Urothelium cell line (cell line): ENCODE measurements around the gene MGRN1.
A peak's percentile ranks its signal among the peaks of the same experiment; 100 is the strongest.

Experiments used
- DNase-seq: peaks from one replicate; pipeline ENCODE4 v3.0.0; 2011; ENCODE audit warnings: low spot score, mixed read lengths
- FAIRE-seq: peaks from 2 replicates; lab custom pipeline; 2011; peaks lifted over from hg19 to GRCh38; lab: Jason Lieb, UNC

MGRN1 gene

GRCh38 chr16:4618645-4619418 is 5.8 kb upstream of the MGRN1 start:
- no peak for DNase-seq
- no peak for FAIRE-seq

GRCh38 chr16:4623593-4623992 is 1.0 kb upstream of the MGRN1 start:
- DNase-seq (no peak), FAIRE-seq (no peak)

DNA sequence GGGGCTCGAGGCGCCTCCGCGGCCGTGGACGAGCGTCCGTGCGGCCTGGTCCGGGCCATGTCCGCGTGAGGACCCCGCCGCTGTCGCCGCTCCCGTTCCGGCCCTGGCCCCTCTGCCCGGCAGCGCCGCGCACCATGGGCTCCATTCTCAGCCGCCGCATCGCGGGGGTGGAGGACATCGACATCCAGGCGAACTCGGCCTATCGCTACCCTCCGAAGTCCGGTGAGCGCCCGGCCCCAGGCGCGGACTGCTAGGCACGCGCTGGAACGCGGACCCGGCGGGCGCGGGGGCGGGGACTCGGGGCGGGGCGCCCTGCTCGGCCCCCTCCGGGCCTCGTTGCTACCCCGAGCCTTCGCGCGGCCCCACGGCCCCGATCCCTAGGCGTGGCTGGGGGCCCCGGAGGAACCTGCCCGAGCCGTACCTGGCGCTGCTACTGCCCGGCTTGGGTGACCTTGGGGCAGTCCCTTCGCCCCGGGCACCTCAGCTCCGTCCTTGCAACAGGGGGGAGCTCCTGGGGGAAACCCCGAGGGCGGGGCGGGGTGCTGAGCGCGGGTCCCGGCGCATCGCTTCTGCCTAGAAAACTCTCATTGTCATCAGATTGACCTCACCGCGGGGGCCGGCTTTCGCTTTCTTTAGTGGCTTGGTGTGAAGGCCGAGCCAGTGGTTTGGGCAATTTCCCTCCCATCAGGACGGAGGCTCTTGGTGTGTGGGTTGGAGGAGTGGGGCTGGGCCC is 367 bp downstream of the MGRN1 start:
- DNase-seq (peak; percentile 33), FAIRE-seq (peak; percentile 92)

- DNase-seq (no peak), FAIRE-seq (no peak)
These were observed 1.0 kb downstream of the MGRN1 start for GRCh38 chr16:4625560-4626159.

GRCh38 chr16:4626396-4626795 is 1.8 kb downstream of the MGRN1 start:
- DNase-seq (no peak), FAIRE-seq (no peak)

DNA sequence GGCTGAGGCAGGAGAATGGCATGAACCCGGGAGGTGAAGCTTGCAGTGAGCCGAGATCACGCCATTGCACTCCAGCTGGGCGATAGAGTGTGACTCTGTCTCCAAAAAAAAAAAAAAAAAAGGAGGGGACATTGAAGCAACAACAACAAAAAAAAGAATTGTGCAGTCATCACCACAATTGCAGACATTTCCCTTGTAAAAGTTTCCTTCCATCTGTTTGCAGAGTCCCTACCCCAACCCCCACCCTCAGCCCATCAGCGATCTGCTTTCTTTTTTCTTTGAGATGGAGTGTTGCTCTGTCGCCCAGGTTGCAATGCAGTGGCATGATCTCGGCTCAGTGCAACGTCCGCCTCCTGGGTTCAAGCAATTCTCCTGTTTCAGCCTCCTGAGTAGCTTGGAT is 3.7 kb downstream of the MGRN1 start:
- FAIRE-seq (no peak), DNase-seq (no peak)

DNA sequence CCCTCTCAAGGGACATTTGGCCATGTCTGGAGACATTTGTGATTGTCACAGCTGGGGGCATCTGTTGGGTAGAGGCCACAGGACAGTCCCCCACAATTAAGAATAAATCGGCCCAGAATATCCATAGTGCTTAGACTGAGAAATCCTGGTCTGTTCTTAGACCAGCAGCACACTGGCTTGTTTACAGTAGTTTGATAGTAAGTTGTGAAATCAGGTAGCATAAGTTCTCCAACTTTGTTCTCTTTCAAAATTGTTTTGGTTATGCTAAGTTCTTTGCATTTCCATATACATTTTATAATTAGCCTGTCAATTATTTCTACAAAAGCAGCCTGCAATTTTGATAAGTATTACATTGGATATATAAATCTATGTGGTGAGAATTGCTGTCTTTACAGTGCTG is 6.8 kb downstream of the MGRN1 start:
- no peak for FAIRE-seq
- DNase-seq: no peak

- FAIRE-seq: no peak
- DNase-seq: no peak
These were observed 9.4 kb downstream of the MGRN1 start for GRCh38 chr16:4633910-4634635.

DNA sequence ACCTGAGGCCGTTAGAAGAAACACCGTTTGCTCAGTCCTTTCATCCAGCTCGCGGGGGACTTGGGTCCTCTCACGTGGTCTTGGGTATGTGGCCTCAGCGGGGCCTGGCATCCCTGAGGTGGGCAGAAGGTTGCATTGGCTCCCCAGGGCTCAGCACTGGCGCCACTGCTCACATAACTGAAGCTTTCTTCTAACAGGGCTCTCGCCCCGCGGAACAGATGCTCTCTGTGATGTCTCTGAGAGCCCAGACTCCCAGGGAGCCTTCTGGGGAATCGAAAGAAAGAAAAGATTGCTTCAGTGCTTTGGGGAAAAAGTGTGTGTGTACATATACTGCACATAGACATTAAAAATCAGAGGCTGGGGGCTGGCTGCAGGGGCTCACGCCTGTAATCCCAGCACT is 10.1 kb downstream of the MGRN1 start:
- DNase-seq (no peak), FAIRE-seq (no peak)

DNA sequence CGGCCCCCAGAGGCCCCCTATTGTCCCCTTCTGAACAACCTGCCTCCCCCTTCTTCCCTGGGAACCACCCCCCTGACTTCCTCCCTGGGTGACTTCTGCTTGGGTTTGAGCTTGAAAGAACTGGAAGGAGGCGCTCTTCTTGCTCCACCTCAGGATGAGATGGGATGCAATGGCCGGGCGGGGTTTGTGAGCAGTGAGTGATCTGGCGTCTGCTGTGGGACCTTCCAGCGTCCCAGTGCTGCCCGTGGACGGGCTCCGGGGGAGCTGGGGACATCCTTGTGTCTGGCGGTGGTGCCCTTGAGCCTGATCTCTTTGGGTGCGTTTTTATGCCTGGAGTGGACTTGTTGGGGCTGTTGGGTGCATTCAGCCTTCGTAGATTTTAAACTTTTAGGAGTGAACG is 11.6 kb downstream of the MGRN1 start:
- no peak for DNase-seq
- FAIRE-seq: peak; percentile 20

GRCh38 chr16:4637501-4638166 is 13.0 kb downstream of the MGRN1 start:
- DNase-seq: no peak
- no peak for FAIRE-seq

DNA sequence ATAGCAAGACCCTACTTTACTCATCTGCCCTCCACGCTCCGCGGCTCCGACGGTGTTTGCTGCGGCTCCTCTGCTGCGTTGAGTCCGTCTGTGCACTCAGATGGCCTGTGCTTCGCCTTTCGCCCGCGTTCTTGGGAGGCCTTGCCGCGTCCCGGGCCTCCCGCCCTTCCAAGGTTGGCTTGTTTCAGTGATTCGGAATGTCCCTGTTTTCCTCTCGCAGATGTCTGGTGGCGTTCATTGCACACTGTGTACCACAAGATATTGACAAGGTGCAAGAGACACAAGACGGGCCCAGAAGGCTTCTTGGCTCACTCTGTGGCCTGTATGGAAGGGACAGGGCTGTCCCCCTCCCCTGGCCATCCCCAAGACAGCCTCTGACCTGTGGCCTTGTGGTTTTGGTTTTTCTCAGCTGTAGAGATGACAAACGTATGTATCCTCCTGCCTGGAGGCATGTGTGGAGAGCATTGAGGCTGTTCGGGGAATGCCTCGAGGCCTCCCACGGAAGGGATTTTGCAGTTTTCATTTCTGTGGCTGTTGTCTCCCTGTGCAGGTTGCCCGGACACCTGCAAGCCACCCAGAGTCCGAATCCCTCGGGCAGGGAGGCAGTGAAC is 15.4 kb downstream of the MGRN1 start:
- FAIRE-seq: no peak
- no peak for DNase-seq

- DNase-seq (no peak), FAIRE-seq (no peak)
These were observed 16.1 kb downstream of the MGRN1 start for GRCh38 chr16:4640572-4641305.

GRCh38 chr16:4641306-4641687 is 16.7 kb downstream of the MGRN1 start:
- no peak for DNase-seq
- no peak for FAIRE-seq

GRCh38 chr16:4641895-4642294 is 17.3 kb downstream of the MGRN1 start:
- no peak for FAIRE-seq
- DNase-seq: no peak

GRCh38 chr16:4646773-4647643 is 22.4 kb downstream of the MGRN1 start:
- no peak for DNase-seq
- no peak for FAIRE-seq

DNA sequence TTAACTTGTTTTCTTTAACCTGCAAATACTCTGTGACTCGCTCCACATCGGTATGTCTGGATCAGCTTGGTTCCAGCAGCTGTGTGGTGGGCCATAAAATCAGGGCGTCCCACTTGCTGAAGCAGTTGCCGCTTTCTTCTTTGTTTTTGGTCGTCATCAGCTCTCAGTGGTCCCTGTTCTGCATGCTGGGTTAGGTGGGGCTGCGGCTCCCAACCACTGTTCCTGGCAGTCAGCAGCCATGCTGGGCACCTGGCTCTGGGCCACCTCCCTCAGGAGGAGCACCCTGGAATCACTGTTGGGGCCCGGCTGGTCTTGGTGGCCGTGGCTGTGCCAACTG is 23.0 kb downstream of the MGRN1 start:
- no peak for FAIRE-seq

DNA sequence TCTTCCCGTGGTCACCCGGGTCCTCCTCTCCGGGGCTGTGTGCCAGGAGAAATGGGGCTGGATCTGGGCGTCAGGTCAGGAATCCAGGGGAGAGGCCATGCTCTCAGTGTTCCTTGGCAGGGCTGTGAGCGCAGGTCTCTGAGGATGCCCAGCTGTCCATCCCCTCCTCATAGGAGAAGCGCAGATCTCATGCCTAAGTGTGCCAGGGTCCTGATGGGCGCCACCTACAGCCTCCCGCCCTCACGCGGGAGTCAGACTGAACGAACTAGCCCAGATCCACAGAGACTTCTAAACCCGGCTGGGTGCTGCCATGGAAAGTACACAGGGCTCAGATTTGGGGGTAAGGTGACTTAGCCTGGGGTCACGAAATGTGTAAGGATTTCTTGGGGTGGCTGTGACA is 24.3 kb downstream of the MGRN1 start:
- FAIRE-seq (no peak), DNase-seq (no peak)

More for the DNA sequence above, 23.0 kb downstream of the MGRN1 start:
- DNase-seq: no peak
